Measurements from ENCODE around the gene DCAF8. TPM values are rescaled to one million over a fixed set of nuclear protein-coding genes. Genes with fewer than 3 reads are reported as not detected.

The DCAF8 gene
- total and polyA plus RNA-seq, 3 donors from 2014 or later: 127 to 240 (median 233) TPM

DNA sequence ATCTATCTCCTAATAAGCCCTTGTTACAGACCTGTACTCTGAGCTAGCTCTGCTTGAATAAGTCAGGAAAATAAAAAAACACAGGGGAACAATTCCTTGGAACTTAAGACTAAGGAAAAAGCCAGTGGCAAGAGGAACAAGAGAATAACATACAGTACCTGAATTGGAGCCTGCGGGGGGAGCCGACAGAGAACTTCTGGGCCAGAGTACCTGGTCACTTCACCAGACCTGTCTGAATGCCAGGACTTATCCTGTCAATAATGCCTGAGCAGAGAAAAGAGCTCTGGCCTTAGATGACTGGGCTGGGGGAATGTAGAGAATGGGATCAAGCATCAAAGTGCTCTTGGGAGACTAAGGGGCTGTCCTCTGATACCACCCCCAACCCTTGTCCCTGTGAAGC lies 42.0 kb downstream of the DCAF8 start:
- intact Hi-C loops (cut with DNase I; ENCODE audit: low total_unique reads): no loop called here
- WGBS, 2 donors: 82% methylated on average over 2 of the region's 2 CpGs
- no peaks in the 10 kb centered on the region for H3K36me3 ChIP-seq (ENCODE audit: low read depth, missing control alignments)
- H3K27me3 ChIP-seq: no peaks in the 10 kb centered on the region
- DNase-seq: no peak
- H3K4me1 ChIP-seq: peaks cover 35% of the 10 kb centered on the region
- H3K4me3 ChIP-seq: no peak overlapping the region
- H3K9me3 ChIP-seq: no peaks in the 10 kb centered on the region
- TF ChIP-seq, protein P1, sequence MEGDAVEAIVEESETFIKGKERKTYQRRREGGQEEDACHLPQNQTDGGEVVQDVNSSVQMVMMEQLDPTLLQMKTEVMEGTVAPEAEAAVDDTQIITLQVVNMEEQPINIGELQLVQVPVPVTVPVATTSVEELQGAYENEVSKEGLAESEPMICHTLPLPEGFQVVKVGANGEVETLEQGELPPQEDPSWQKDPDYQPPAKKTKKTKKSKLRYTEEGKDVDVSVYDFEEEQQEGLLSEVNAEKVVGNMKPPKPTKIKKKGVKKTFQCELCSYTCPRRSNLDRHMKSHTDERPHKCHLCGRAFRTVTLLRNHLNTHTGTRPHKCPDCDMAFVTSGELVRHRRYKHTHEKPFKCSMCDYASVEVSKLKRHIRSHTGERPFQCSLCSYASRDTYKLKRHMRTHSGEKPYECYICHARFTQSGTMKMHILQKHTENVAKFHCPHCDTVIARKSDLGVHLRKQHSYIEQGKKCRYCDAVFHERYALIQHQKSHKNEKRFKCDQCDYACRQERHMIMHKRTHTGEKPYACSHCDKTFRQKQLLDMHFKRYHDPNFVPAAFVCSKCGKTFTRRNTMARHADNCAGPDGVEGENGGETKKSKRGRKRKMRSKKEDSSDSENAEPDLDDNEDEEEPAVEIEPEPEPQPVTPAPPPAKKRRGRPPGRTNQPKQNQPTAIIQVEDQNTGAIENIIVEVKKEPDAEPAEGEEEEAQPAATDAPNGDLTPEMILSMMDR (IDR thresholded peaks at IDR 0.05): no peak
- no peak overlapping the region for H3K27ac ChIP-seq

DNA sequence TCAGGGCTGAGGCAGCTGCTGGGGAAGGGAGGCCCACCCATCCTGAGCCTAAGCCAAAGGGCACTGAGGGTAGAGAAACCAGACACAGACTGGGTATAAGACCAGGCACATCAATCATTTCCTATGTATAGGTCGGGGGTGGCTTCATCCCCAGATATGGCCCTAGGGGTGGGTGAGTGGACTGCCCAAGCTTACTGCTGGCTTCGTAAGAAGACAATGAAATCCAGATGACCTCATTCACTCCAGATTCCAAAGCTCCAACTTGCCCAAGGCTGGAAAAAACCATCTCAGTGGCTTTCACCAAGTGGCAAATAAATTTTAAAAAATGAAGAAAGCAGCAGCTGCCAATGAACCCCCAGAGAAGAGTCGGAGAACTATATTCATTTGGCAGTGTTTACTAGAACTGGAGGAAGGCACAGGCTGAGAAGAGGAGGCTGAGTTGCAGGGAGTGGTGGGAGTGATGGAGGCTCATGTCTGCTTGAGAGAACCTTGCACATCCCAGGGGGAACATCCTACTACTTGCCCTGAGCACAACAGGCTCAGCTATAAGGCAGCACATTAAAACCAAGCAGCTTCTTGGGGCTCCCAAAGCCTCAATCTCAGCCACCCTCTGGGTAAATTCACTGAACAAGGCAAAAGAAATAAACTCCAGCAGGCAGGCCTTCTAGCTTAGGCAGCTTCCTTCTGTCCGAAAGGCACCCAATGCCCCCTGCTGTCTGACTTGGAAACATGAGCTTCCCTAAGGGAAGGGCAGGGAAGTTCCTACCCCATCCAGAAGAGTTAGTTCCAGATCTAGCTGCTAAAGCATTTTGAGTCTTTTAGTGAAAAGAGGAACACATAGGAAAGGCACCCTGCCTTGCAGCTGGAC lies 43.1 kb downstream of the DCAF8 start:
- Histone ChIP-seq H3K4me3 (no peak overlapping the region), H3K27ac (peak overlapping the region; percentile 54 to 72), H3K9me3 (no peaks in the 10 kb centered on the region), H3K36me3 (ENCODE audit: low read depth, missing control alignments) (peaks cover 2% of the 10 kb centered on the region), H3K4me1 (peaks cover 43% of the 10 kb centered on the region), H3K27me3 (no peaks in the 10 kb centered on the region)
- TF ChIP-seq, protein P1 (IDR thresholded peaks at IDR 0.05): peak; percentile 51 to 61 (median 53)
- no peak for TF ChIP-seq POLR2A (IDR thresholded peaks at IDR 0.05)
- peak; percentile 69 for DNase-seq
- intact Hi-C loops (cut with DNase I; ENCODE audit: low total_unique reads): no loop called here
- WGBS, 2 donors: 37 to 55% methylated on average over 4 of the region's 4 CpGs

DNA sequence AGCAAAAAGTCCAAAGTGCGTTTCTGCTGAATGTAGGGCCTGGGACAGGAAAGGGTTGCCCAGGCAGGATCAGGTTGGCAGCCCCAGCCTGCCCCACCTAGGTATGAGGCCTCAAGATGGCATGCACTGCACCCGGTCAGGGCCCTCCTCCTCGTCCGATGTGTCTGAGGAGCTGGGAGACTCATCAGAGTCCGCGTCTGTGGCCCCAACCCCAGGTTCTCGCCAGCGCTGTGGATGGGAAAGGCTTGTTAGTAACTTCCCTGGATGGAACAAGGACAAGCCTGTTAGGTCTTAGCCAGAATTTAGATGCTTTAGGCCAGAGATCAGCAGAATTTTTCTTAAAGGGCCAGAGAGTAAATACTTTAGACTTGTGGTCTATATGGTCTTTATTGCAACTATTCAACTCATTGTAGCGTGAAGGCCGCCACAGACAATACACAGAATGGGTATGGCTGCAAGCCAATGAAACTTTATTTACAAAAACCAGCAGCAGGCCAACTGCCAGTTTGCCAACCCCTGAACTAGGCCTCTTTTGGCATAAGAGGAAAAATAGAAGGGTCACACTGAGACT lies 44.8 kb downstream of the DCAF8 start:
- 51 to 61% methylated on average over 10 of the region's 10 CpGs for WGBS, 2 donors
- Histone ChIP-seq H3K9me3 (no peaks in the 10 kb centered on the region), H3K4me1 (peaks cover 45% of the 10 kb centered on the region), H3K27ac (peak overlapping the region; percentile 26 to 72), H3K4me3 (no peak overlapping the region), H3K27me3 (no peaks in the 10 kb centered on the region), H3K36me3 (ENCODE audit: low read depth, missing control alignments) (peaks cover 3% of the 10 kb centered on the region)
- intact Hi-C loops (cut with DNase I; ENCODE audit: low total_unique reads): no loop called here
- no peak for TF ChIP-seq POLR2A (IDR thresholded peaks at IDR 0.05)
- DNase-seq: no peak

DNA sequence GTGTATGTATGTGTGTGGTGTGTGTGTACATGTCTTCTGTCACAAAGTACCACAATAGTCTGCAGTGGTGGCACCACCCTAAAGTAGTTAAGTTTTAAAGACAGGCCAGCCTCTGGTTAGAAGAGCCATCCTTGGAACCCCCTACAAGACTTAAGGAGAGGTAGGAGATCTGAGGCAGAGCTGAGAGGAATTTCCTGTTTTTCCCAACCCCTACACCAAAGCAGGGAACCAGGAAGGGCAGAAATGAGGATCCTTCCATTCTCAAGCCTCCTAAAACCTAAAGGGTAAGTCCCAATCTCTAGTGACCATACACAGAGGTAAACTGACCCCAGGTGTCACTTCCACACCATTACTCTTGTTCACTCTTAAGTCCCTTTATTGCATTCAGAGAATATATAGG lies 46.0 kb downstream of the DCAF8 start:
- no peaks in the 10 kb centered on the region for H3K9me3 ChIP-seq
- intact Hi-C loops (cut with DNase I; ENCODE audit: low total_unique reads): no loop called here
- no peak for TF ChIP-seq POLR2A (IDR thresholded peaks at IDR 0.05)
- TF ChIP-seq, protein P1 (IDR thresholded peaks at IDR 0.05): no peak
- peaks cover 46% of the 10 kb centered on the region for H3K4me1 ChIP-seq
- no peak overlapping the region for H3K27ac ChIP-seq
- peaks cover 3% of the 10 kb centered on the region for H3K36me3 ChIP-seq (ENCODE audit: low read depth, missing control alignments)
- no peak for DNase-seq
- H3K4me3 ChIP-seq: no peak overlapping the region
- no peaks in the 10 kb centered on the region for H3K27me3 ChIP-seq

DNA sequence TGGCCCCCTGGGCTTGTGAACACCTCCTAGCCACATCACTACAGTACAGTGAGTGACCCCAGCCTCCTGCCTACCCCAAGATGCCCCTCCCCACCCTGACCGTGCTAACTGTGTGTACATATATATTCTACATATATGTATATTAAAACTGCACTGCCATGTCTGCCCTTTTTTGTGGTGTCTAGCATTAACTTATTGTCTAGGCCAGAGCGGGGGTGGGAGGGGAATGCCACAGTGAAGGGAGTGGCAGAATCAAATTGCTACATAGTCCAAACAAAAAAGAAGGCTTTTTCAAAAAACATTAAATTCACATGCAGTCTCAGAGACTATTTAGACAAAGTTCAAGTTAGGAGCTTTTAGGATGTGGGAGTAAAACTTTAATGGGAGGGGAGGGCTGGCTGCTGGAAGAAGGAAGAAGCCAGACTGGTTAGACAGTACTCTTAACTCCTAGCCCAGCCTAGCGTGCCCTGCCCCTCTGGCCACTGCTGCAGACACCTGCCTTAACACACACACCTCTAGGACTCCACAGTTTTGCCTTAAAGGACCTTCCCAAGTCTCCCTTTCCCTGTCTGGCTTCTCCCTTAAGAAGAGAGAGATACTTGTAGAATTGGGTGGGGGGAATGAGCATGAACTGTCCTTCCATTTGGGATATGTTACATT lies 47.7 kb downstream of the DCAF8 start:
- no peak for TF ChIP-seq POLR2A (IDR thresholded peaks at IDR 0.05)
- TF ChIP-seq, protein P1 (IDR thresholded peaks at IDR 0.05): no peak
- H3K27me3 ChIP-seq: no peaks in the 10 kb centered on the region
- no peaks in the 10 kb centered on the region for H3K9me3 ChIP-seq
- peak; percentile 72 for DNase-seq
- H3K27ac ChIP-seq: peak overlapping the region in 1 of 2 donors; percentile 39
- WGBS, 2 donors: 46 to 67% methylated on average over 3 of the region's 3 CpGs
- intact Hi-C loops (cut with DNase I; ENCODE audit: low total_unique reads): no loop called here
- H3K4me1 ChIP-seq: peaks cover 57% of the 10 kb centered on the region
- H3K4me3 ChIP-seq: no peak overlapping the region
- H3K36me3 ChIP-seq (ENCODE audit: low read depth, missing control alignments): peaks cover 3% of the 10 kb centered on the region
